ENCODE results near the gene GPD2.

The GPD2 gene

GRCh38 chr2:156486147-156486546 lies 50.0 kb downstream of the GPD2 start:
- no CpG with 5 or more reads among the region's 4 CpGs for WGBS (ENCODE audit: extremely low coverage, insufficient coverage, insufficient read length)
- Histone ChIP-seq H2BK12ac (ENCODE audit: low read length) (no peak overlapping the region), H3K14ac (ENCODE audit: low read length) (no peak overlapping the region), H3K18ac (ENCODE audit: low read length) (no peak overlapping the region), H2BK5ac (ENCODE audit: low read depth, low read length, poor library complexity) (no peak overlapping the region), H3K23ac (ENCODE audit: low read length) (no peak overlapping the region), H2AK5ac (ENCODE audit: low read length) (no peak overlapping the region), H4K91ac (ENCODE audit: low read depth, low read length) (no peak overlapping the region), H4K12ac (ENCODE audit: low read depth, low read length) (no peak overlapping the region), H3K27me3 (ENCODE audit: insufficient read depth, low read length) (no peaks in the 10 kb centered on the region), H3K27ac (ENCODE audit: low read depth, low read length) (no peak overlapping the region), H3K4me1 (ENCODE audit: control insufficient read depth in 1 of 2, insufficient read depth in 2 of 2, low read length in 2 of 2) (no peaks in the 10 kb centered on the region), H3K36me3 (ENCODE audit: control insufficient read depth in 1 of 2, insufficient read depth in 2 of 2, low read length in 2 of 2) (no peaks in the 10 kb centered on the region), H3K9ac (ENCODE audit: low read length) (no peak overlapping the region), H3K4me2 (ENCODE audit: low read length) (no peak overlapping the region), H3K4me3 (ENCODE audit: low read depth, low read length) (no peak overlapping the region), H2BK120ac (ENCODE audit: insufficient read depth, low read length, poor library complexity) (no peak overlapping the region), H3K4ac (ENCODE audit: low read depth, low read length) (no peak overlapping the region), H2AFZ (ENCODE audit: insufficient read depth, low read length, poor library complexity) (no peak overlapping the region), H3K9me3 (ENCODE audit: insufficient read depth, low read depth, low read length) (no peaks in the 10 kb centered on the region), H4K8ac (ENCODE audit: low read depth, low read length) (no peak overlapping the region), H3K79me2 (ENCODE audit: control insufficient read depth, insufficient read depth, low read length, poor library complexity) (no peaks in the 10 kb centered on the region), H3K79me1 (ENCODE audit: low read length) (no peaks in the 10 kb centered on the region)
- no peak for DNase-seq

GRCh38 chr2:156486614-156487013 lies 50.4 kb downstream of the GPD2 start:
- H2AFZ ChIP-seq (ENCODE audit: insufficient read depth, low read length, poor library complexity), result no peak overlapping the region
- no peak overlapping the region for H4K91ac ChIP-seq (ENCODE audit: low read depth, low read length)

GRCh38 chr2:156489195-156489594 lies 53.0 kb downstream of the GPD2 start:
- Histone ChIP-seq H2BK5ac (ENCODE audit: low read depth, low read length, poor library complexity) (no peak overlapping the region), H3K36me3 (ENCODE audit: control insufficient read depth in 1 of 2, insufficient read depth in 2 of 2, low read length in 2 of 2) (no peaks in the 10 kb centered on the region), H3K4me2 (ENCODE audit: low read length) (no peak overlapping the region), H3K4me1 (ENCODE audit: control insufficient read depth in 1 of 2, insufficient read depth in 2 of 2, low read length in 2 of 2) (no peaks in the 10 kb centered on the region), H3K27ac (ENCODE audit: low read depth, low read length) (no peak overlapping the region), H4K12ac (ENCODE audit: low read depth, low read length) (no peak overlapping the region), H3K14ac (ENCODE audit: low read length) (no peak overlapping the region), H2BK12ac (ENCODE audit: low read length) (no peak overlapping the region), H2BK120ac (ENCODE audit: insufficient read depth, low read length, poor library complexity) (no peak overlapping the region), H3K4me3 (ENCODE audit: low read depth, low read length) (no peak overlapping the region), H3K79me1 (ENCODE audit: low read length) (no peaks in the 10 kb centered on the region), H3K23ac (ENCODE audit: low read length) (no peak overlapping the region), H3K4ac (ENCODE audit: low read depth, low read length) (no peak overlapping the region), H4K91ac (ENCODE audit: low read depth, low read length) (no peak overlapping the region), H3K9me3 (ENCODE audit: insufficient read depth, low read depth, low read length) (no peaks in the 10 kb centered on the region), H2AFZ (ENCODE audit: insufficient read depth, low read length, poor library complexity) (no peak overlapping the region), H3K9ac (ENCODE audit: low read length) (no peak overlapping the region), H3K18ac (ENCODE audit: low read length) (no peak overlapping the region), H3K27me3 (ENCODE audit: insufficient read depth, low read length) (no peaks in the 10 kb centered on the region), H4K8ac (ENCODE audit: low read depth, low read length) (no peak overlapping the region), H3K79me2 (ENCODE audit: control insufficient read depth, insufficient read depth, low read length, poor library complexity) (no peaks in the 10 kb centered on the region), H2AK5ac (ENCODE audit: low read length) (no peak overlapping the region)
- WGBS (ENCODE audit: extremely low coverage, insufficient coverage, insufficient read length), result no CpG with 5 or more reads among the region's 1 CpG
- DNase-seq, result no peak

More at GRCh38 chr2:156486614-156487013, 50.4 kb downstream of the GPD2 start:
- Histone ChIP-seq H3K4me1 (ENCODE audit: control insufficient read depth in 1 of 2, insufficient read depth in 2 of 2, low read length in 2 of 2) (no peaks in the 10 kb centered on the region), H3K4ac (ENCODE audit: low read depth, low read length) (no peak overlapping the region), H4K8ac (ENCODE audit: low read depth, low read length) (no peak overlapping the region), H3K27me3 (ENCODE audit: insufficient read depth, low read length) (no peaks in the 10 kb centered on the region), H3K23ac (ENCODE audit: low read length) (no peak overlapping the region), H3K4me2 (ENCODE audit: low read length) (no peak overlapping the region), H3K36me3 (ENCODE audit: control insufficient read depth in 1 of 2, insufficient read depth in 2 of 2, low read length in 2 of 2) (no peaks in the 10 kb centered on the region), H3K79me1 (ENCODE audit: low read length) (no peaks in the 10 kb centered on the region), H3K18ac (ENCODE audit: low read length) (no peak overlapping the region), H2BK120ac (ENCODE audit: insufficient read depth, low read length, poor library complexity) (no peak overlapping the region), H2AK5ac (ENCODE audit: low read length) (no peak overlapping the region), H2BK12ac (ENCODE audit: low read length) (no peak overlapping the region), H3K9ac (ENCODE audit: low read length) (no peak overlapping the region), H2BK5ac (ENCODE audit: low read depth, low read length, poor library complexity) (no peak overlapping the region), H4K12ac (ENCODE audit: low read depth, low read length) (no peak overlapping the region), H3K79me2 (ENCODE audit: control insufficient read depth, insufficient read depth, low read length, poor library complexity) (no peaks in the 10 kb centered on the region), H3K4me3 (ENCODE audit: low read depth, low read length) (no peak overlapping the region), H3K9me3 (ENCODE audit: insufficient read depth, low read depth, low read length) (no peaks in the 10 kb centered on the region), H3K14ac (ENCODE audit: low read length) (no peak overlapping the region), H3K27ac (ENCODE audit: low read depth, low read length) (no peak overlapping the region)
- DNase-seq, result no peak
- WGBS (ENCODE audit: extremely low coverage, insufficient coverage, insufficient read length), result no CpG with 5 or more reads among the region's 2 CpGs

- Histone ChIP-seq H3K4ac (ENCODE audit: low read depth, low read length) (no peak overlapping the region), H3K36me3 (ENCODE audit: control insufficient read depth in 1 of 2, insufficient read depth in 2 of 2, low read length in 2 of 2) (no peaks in the 10 kb centered on the region), H3K27me3 (ENCODE audit: insufficient read depth, low read length) (no peaks in the 10 kb centered on the region), H3K4me2 (ENCODE audit: low read length) (no peak overlapping the region), H2BK5ac (ENCODE audit: low read depth, low read length, poor library complexity) (no peak overlapping the region), H2BK12ac (ENCODE audit: low read length) (no peak overlapping the region), H3K79me2 (ENCODE audit: control insufficient read depth, insufficient read depth, low read length, poor library complexity) (no peaks in the 10 kb centered on the region), H3K27ac (ENCODE audit: low read depth, low read length) (no peak overlapping the region), H3K18ac (ENCODE audit: low read length) (no peak overlapping the region), H3K4me1 (ENCODE audit: control insufficient read depth in 1 of 2, insufficient read depth in 2 of 2, low read length in 2 of 2) (no peaks in the 10 kb centered on the region), H3K14ac (ENCODE audit: low read length) (no peak overlapping the region), H4K8ac (ENCODE audit: low read depth, low read length) (no peak overlapping the region), H2BK120ac (ENCODE audit: insufficient read depth, low read length, poor library complexity) (no peak overlapping the region), H2AFZ (ENCODE audit: insufficient read depth, low read length, poor library complexity) (no peak overlapping the region), H3K23ac (ENCODE audit: low read length) (no peak overlapping the region), H2AK5ac (ENCODE audit: low read length) (no peak overlapping the region), H4K91ac (ENCODE audit: low read depth, low read length) (no peak overlapping the region), H3K9me3 (ENCODE audit: insufficient read depth, low read depth, low read length) (no peaks in the 10 kb centered on the region), H3K4me3 (ENCODE audit: low read depth, low read length) (no peak overlapping the region), H4K12ac (ENCODE audit: low read depth, low read length) (no peak overlapping the region), H3K79me1 (ENCODE audit: low read length) (no peaks in the 10 kb centered on the region), H3K9ac (ENCODE audit: low read length) (no peak overlapping the region)
- DNase-seq, result no peak
- no CpG with 5 or more reads among the region's 6 CpGs for WGBS (ENCODE audit: extremely low coverage, insufficient coverage, insufficient read length)
Observed at GRCh38 chr2:156489750-156490465, 53.7 kb downstream of the GPD2 start.
